Amniotic stem cell (primary cell): ENCODE results near the gene SLC45A1.
"Not testable (repeated sequence)": the region's sequence is repeated elsewhere in the genome, so short reads cannot be mapped to it uniquely, and the experiment has no call there.

Experiments used
- DNase-seq: peaks from one replicate; lab custom pipeline; 2025; lab: John Stamatoyannopoulos, UW

The SLC45A1 gene

DNA sequence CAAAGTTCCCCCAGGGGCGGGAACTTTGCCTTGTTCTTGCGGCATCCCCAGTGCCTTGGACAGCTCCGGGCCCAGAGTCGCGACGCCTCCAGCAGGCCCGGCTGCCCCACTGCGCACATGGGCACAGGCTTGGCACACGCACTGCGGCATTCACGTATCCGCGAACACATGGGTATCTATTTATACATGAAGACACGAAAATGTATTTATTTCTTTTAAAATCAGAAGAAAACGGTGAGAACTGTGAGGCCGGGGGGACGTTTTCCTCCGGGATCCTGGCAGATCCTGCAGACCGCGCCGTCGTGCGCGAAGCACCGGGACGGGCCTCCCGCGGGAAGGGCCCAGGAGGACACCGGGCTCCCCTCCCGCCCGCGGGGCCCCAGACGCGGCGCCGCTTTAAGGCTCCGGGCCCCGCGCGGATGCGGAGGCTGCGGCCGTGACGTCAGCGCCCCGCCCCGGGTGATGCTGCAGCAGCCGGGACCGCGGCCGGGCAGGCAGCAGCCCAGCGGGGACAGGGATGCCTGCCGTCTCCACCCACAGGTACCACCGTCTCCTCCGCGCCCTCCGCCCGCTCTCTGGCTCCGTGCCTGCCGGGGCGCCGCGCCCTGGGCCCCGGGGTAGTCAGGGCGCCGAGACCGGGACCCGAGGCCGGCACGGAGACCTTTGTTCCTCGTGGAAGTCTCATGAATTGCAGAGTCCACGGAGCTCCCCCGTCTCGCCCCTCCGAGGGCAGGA lies at the start of gene SLC45A1:
Gene SLC45A1 (plus strand): TSS at position 468 of the 735 bp plus-strand sequence. CDS start 6,216 bp downstream, outside the sequence.
- no peak for DNase-seq

DNA sequence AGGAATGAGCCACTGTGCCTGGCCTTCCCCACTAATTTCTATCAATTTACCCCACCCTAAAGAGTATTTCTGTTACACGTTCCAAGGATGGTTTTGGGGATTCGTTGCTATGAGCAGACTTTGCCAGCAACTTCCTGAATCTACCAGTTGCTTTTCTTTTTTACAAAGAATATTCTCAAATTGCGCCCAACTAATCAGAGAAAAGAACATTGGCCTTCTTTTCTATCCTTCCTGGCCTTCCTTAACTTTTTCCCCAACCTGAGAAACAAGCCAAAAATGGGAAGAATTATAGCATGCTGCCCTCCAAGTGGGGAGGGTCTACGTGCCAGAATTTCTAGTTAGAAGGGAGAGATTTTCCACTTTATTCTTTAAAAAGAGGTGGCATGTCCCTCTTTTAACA lies 44.9 kb upstream of the SLC45A1 start:
- DNase-seq: no peak

DNA sequence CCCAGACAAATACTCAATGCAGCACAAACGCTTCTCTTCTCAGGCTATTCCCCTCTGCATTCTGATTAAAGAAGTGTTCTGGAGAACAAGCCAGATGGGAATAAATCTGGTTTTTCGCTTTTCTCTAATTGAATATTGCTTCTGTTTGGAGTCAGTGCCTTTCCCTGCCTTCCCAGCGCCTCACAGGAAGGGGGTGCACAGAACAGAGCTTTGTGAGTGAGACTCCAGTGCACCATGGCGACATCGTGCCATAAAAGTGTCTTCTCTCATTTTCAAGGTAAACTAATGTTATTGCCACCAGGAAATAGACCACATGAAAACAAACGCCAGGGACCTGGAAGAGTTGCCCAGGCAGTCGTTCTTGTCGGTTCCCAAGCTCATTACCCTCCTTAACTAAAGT lies 43.6 kb upstream of the SLC45A1 start:
- DNase-seq: no peak

DNA sequence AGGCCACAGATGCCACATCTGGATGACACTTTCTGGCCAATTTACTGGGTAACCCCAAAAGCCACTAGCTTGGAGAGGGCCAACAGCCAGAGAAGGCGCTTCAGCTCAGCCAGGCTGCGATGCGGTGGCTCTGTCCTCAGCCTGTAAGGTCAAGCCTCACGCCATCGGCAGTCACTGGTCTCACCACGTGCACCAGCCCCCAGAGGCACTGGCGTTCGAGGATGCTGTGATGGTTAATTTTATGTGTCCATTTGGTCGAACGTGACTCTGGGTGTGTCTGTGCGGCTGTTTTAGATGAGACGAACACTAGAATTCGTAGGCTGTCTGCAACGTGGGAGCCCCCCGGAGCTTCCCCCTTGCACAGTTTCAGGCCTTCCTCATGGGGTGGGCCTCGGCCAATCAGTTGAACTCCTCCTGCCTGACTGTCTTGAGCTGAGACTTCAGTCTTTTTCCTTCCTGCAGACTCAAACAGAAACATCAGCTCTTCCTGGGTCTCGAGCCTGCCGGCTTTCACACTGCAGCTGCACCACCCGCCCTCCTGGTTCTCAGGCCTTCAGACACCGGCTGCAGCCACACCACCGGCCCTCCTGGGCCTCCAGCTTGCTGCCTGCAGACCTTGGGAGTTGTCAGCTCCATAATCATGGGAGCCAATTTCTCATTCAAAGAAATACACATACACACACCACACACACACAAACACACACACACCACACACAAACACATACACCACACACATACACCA lies 41.6 kb upstream of the SLC45A1 start:
- no peak for DNase-seq

DNA sequence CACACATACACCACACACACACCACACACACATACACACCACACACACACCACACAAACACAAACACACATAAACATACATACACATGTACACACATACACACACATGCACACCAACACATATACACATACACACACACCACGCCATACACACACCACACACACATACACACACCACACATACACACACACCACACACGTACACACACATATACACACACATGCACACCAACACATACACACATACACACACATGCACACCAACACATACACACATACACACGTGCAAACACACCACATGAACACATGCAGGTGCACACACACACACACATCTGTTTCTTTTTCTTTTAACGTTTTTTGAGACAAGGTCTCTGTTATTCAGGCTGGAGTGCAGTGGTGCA lies 41.0 kb upstream of the SLC45A1 start:
- DNase-seq: no peak

DNA sequence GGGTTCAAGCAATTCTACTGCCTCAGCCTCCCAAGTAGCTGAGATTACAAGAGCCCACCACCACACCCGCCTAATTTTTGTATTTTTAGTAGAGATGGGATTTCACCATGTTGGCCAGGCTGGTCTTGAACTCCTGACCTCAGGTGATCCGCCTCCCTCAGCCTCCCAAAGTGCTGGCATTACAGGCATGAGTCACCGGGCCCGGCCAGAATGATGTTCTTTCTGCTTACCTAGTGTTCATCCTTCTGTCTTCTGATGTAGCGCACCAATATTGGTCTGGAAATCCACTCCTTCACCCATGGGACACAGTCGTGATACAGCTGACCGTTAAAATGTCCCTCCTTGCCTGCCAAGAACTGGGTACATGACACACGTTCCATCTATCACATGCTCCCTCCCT lies 39.2 kb upstream of the SLC45A1 start:
- not testable (repeated sequence) for DNase-seq

DNA sequence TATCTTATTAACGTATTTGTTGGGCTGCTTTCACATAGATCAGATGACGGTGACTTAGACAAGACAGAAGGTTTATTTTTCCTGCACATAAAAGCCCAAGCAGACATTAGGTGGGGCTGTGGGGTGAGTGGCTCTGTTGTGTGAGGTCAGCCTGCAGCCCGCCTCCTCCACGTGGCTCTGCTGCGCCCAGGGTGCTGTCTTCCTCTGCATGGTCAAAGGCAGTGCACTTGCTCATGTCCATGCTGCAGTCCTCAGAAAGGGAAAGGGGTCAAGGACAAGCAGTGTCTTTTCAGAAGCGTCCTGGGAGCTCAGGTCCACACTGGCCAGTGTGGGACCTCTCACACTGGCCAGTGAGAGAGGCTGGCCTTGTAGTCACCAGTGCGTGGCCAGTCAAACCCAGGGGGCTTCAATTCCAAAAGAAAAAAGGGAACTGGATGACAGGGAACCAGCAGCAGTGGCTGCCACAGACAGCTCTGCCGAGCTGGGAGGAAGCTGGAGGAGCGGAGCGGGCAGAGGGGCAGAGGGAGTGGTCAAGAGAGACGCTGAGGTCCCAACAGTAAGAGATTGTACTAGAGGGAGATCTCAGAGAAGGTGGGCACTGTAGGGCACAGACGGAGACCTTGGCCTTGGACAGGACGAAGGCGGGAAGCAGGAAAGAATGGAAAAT lies 35.9 kb upstream of the SLC45A1 start:
- DNase-seq: no peak

DNA sequence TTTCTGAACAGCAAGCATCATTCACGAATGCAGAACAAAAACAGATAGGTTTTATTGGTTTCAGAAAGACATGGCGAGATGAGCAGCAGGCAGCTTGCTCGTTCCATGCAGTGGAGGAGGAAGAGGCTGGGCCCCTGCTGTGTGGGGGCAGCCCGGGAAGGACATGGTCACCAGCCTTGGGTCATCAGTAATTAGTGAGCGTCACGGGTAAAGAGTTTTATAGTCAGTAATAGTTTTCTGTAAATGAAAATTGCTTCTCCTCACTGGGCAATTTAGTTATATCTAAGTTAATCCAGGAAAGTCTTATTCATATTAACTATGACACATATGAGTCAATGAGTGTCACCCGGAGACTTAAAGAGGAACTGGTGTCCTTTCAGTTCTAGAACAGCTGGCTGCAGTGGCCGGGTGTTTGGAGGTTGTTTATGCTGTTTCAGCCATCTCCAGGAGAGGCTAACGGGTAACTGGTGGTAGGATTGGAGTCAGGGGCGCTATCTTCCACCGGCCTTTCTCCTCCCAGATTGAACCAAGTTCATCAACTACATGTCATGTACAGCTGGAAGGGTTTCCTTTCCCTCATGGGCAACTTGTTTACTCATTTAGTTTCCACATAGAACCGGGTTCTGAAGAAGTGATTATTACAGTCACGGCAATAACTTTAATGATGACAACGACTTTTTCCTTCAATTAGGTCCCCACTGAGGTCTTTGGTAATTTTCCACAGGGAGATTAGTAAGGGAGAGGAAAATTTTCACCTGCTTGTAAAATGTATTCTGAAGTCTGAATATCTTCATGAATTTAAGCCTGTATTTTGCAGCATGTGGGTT lies 34.6 kb upstream of the SLC45A1 start:
- DNase-seq: no peak

DNA sequence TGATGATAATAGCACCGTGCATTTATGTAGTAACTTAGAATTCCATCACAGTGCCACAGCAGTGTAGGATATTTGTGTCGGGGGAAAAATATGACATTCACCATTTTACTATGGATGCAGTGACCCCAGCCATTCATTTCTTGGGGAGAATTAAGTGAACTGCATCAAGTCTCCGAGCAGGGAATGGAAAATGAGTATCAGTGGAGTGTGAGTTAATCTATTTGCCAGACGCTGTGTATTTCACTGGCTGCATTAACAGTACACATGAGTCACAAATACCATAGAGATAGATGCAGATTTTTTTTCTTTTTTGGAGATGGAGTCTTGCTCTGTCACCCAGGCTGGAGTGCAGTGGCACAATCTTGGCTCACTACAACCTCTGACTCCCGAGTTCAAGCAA lies 33.8 kb upstream of the SLC45A1 start:
- peak; percentile 14 for DNase-seq

DNA sequence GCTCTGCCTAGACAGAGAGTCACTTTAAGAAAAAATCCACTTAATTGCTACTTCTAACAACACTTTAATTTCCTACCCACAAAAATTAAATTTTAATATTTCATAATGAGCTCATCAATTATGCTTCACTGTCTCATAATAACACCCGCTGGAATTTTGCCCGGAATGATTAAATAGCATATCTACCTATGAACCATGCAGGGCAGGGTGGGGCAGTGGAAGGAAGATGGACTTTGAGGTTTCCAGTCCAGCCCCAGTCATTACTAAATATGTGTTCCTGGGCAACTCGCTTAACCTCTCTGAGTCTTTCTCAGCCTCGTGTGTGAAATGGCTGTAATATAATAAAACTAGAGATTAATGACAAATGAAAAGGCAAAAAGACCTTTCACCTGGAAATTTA lies 32.8 kb upstream of the SLC45A1 start:
- DNase-seq: no peak

DNA sequence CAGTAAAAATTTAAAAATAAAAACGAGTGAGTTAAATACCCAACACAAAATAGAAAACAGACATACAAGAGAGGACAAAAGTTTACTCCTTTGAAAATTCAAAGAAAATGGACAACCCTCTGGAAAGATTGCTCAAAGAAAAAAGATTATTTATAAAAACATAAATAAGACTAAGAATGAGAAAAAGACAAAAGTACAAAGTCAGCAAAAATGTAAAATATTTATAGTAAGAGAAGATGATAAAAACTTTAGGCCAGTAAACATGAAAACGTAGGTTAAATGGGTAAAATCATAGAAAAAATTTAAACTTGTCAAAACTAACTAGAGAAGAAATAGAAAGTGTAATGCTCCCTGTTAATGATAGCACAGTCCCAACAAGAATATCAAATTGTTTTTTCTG lies 31.9 kb upstream of the SLC45A1 start:
- DNase-seq: no peak

DNA sequence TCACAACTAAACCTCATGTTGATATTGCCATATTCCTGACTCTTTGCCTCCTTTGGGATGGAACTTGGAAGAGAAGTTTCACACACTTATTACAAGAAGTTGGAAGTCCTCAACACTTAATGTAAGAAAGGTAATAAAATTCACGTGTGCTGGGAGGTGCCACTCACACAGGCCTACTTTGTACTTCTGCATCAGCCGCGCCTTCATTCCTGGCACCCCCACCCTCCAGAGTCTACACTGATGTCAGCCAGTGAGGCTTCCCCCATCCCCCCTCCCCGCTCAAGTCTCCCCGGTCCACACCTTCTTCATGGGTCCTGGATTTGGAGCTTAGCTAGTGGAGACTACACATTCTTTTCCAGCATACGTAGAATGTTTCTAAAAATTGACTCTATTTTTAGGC lies 24.8 kb upstream of the SLC45A1 start:
- DNase-seq: no peak

DNA sequence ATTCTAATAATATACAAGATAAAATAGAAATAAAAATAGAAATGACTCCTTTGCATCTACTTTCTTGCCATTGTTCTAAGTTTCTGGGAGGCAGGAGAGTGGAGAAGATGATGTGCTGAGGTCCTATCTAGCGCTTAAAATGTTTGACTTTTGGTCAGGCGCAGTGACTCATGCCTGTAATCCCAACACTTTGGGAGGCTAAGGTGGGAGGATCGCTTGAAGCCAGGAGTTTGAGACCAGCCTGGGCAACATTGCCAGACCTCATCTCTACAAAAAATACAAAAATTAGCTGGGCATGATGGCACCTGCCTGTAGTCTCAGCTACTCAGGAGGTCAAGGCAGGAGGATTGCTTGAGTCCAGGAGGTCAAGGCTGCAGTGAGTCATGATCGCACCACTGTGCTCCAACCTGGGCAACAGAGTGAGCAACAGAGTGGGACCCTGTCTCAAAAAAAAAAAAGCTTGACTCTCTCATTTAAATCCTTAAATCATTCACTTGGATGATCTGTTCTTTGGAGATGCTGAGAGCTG lies 24.2 kb upstream of the SLC45A1 start:
- no peak for DNase-seq

DNA sequence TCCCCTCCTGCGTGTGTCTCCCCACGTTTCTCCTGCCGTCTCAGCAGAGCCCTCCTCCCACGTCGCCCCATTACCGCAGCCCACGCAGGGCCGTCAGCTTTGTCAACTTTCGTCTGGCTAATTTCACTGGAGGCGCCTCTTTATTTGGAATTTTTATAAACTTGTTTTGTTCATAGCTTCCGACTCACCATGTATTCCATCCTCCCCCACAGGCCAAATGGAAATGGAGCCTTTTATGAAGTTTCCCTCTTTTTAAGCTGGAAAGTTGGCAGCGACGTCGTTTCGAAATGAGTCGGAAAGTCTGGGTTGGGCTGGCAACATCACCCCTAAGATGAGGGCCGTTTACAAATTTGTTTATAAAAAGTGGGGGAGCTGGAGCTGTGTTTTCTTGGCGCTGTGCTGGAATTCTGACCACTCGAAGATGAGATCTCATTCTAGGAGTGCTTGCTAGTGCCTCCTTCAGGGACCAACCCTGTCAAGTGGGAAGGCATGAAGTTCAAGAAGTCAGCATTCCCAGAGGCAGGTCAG lies 23.7 kb upstream of the SLC45A1 start:
- DNase-seq: no peak

DNA sequence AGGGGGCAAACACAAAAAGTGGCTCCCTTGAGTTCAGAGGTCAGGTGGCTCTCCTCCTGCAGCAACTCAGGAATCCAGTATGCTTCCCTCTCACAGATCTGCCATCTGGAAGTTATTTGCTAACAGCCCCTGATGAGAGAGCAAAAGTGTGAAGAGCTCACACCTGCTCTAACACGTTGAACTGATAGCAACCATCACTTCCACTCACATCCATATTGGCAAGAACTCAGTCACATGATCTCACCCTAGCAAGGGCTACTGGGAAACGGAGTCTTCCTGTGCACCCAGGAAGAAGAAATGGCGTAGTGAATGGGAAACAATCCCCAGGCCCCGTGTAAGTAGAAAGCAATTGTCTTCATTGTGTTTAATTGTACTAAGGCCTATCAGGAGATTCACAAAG lies 20.7 kb upstream of the SLC45A1 start:
- no peak for DNase-seq

DNA sequence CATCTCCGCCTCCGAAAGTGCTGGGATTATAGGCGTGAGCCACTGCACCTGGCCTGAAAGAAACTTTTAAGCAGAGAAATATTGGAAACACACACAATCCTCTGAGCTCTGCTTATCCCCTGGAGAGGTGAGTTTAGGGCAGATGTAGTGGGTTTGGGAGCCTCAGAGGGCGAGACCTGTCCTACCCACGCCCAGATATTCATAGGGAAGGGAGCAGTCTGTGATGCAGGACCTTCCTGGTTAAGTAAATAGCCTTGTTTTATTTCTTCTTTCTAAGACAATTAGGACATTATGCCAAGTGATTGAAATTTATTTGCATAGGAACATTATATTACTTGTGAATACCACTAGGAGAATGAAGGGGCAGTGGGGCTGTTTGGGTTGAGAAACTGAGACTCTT lies 18.0 kb upstream of the SLC45A1 start:
- DNase-seq: no peak

DNA sequence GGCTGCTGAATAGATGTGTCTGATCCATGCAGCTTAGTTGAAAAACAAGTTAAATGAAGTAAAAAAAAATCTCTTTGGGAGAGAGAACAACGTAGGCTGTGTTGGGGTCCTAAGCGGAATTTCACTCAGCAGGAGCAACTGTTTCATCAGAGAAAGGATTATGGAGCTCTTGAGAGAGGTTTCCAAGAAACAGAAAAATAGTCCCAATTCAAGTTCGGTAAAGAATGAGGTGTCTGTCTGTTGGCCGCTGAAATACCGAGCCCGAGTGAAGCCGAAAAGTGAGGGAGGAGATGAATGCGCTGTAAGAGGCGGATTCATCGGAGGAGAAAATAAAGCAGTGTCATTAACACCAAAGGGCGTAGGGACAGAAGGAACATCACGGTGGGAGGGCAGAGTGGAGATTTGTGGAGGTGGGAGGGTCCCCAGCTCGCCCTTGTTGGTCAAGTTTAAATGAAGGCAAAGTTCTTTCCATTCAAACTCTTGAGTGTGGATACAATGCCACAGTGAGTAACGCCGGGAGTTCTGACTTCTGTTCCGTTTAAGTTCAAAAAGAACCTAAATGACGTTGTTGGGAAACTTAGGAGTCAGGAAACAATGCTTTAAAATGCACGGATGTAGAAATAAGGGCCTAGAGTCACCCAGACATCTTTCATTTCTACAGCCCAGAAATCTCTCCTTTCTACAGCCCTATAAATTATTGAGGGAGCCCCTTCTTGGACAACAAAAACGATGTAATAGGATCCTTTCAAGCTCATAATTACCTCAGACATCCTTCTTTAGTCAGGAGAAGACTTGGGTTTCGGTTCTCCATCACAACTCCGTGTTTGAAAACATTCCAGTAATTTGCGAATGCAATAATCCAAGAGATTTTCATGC lies 15.6 kb upstream of the SLC45A1 start:
- DNase-seq: no peak

DNA sequence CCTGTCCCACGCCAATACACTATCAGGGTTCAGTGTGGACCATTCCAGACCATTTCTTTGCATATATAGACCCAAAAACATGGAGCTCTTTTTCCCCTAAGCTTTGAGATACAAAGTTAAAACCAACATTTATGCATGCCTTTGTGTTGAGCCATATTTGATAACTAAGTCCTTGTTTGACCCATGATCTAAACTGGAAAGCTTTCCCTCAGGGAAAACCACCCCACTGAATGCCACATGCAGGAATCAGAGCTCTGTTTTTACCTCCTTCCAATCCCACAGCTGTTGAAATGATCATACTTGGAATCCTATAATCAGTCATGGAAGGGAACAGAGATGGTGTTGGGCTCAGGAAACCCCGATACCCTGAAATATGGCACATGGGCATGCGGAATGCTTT lies 14.8 kb upstream of the SLC45A1 start:
- peak; percentile 8 for DNase-seq

DNA sequence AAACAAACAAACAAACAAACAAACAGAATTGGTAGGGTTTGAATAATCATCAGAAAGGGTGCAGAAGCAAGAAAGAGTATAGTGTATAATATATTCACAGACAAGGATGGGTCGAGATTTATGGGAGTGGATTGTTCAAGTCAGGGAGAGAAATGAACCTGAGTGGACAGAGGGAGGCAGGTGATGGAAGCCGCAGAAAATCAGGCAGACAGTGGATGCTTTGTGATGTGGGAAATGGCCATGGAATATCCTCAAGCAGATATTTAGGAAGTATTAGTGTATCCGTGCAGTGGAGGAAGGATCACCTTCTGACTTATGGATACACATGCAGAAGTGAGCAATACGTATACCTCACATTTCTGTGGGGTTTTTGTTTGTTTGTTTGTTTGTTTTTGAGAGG lies 14.0 kb upstream of the SLC45A1 start:
- no peak for DNase-seq

DNA sequence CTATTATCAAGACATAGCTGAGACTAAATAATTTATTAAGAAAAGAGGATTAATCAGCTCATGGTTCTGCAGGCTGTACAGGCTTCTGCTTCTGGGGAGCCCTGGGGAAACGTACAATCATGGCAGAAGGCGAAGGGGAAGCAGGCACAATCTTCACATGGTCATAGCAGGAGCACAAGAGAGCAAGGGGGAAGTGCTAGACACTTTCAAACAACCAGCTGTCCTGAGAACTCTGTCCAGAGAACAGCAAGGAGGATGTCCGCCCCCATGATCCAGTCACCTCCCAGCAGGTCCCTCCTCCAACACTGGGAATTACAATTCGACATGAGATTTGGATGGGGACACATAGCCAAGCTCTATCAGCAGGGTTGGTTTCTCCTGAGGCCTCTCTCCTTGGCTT lies 10.3 kb upstream of the SLC45A1 start:
- DNase-seq: no peak
